Lower leg skin (tissue), 4 donors: Measurements from ENCODE around the gene CACNA1F. TPM values are rescaled to one million over a fixed set of nuclear protein-coding genes. Genes with fewer than 3 reads are reported as not detected.

Source experiments
- DNase-seq, 2 donors: peaks; one replicate each; pipeline ENCODE4 v3.0.0-alpha.2; 2019; ENCODE audit warnings: low spot score in 2 of 2
- H3K4me3 ChIP-seq: fragments of 200-600 bp; sonication (generic); 2 replicates; pipeline ENCODE4 v1.5.1; 2017; ENCODE audit warnings: mild to moderate bottlenecking, low read depth; ENCODE audit not compliant: poor library complexity, severe bottlenecking
- POLR2A ChIP-seq, 2 donors: fragments of 450-650 bp; IDR thresholded peaks; one replicate each; pipeline ENCODE4 v1.6.1; 2016 to 2017; ENCODE audit warnings: antibody characterized with exemption in 2 of 2, mild to moderate bottlenecking in 1 of 2, moderate library complexity in 1 of 2
- WGBS, 2 donors: methylation state at CpG; one replicate each; pipeline ENCODE4 v1.1.5; 2018; 5-methylcytosine and 5-hydroxymethylcytosine counted together
- intact Hi-C: fragments of 100-400 bp; cut with DNase I; formaldehyde crosslinking; loops from one replicate; pipeline ENCODE4 v1.15.0; 2023; ENCODE audit warnings: low total_unique reads
- total RNA-seq, 4 donors: library from RNA; depleted of rRNA; stranded (reverse); fragments of >200 nt; gene quantifications; one replicate each; pipeline ENCODE4 v1.1.0, GENCODE V29; 2016
- TF ChIP-seq, protein P1 (sequence below), 3 donors: fragments of 450-650 bp; IDR thresholded peaks; one replicate each; pipeline ENCODE4 v1.5.1; 2016; ENCODE audit warnings: antibody characterized with exemption in 3 of 3, mild to moderate bottlenecking in 3 of 3, moderate library complexity in 2 of 3

CACNA1F gene
- total RNA-seq, 4 donors from 2014 or later = 0.06 to 0.76 (median 0.15) TPM; not detected in 1

DNA sequence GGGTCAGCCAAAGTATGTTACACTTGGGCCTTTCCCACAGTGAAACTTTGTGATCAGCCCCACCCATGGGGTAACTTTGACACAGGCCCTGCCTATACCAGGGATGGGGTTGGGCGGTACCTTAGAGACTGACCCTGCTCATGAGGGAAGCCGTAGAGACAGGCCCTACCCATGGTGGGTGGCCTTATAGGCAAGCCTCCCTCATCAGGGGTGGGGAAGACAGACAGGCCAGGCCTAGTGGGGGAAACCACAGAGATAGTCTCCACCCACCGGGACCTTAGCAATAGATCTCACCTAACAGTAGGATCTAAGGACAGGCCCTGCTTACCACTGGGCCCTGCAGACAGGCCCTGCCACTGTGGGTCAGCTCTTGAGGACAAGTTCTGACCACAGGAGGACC lies 54.6 kb downstream of the CACNA1F start:
- intact Hi-C loops = no loop called here
- DNase-seq = no peak
- 86% methylated on average over 3 of the region's 3 CpGs; no CpG with 5 or more reads in 1 of the 2 donors for WGBS, 2 donors
- no peak overlapping the region for H3K4me3 ChIP-seq
- TF ChIP-seq, protein P1, sequence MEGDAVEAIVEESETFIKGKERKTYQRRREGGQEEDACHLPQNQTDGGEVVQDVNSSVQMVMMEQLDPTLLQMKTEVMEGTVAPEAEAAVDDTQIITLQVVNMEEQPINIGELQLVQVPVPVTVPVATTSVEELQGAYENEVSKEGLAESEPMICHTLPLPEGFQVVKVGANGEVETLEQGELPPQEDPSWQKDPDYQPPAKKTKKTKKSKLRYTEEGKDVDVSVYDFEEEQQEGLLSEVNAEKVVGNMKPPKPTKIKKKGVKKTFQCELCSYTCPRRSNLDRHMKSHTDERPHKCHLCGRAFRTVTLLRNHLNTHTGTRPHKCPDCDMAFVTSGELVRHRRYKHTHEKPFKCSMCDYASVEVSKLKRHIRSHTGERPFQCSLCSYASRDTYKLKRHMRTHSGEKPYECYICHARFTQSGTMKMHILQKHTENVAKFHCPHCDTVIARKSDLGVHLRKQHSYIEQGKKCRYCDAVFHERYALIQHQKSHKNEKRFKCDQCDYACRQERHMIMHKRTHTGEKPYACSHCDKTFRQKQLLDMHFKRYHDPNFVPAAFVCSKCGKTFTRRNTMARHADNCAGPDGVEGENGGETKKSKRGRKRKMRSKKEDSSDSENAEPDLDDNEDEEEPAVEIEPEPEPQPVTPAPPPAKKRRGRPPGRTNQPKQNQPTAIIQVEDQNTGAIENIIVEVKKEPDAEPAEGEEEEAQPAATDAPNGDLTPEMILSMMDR (IDR thresholded peaks at IDR 0.05) = no peak
- no peak for TF ChIP-seq POLR2A (IDR thresholded peaks at IDR 0.05)

DNA sequence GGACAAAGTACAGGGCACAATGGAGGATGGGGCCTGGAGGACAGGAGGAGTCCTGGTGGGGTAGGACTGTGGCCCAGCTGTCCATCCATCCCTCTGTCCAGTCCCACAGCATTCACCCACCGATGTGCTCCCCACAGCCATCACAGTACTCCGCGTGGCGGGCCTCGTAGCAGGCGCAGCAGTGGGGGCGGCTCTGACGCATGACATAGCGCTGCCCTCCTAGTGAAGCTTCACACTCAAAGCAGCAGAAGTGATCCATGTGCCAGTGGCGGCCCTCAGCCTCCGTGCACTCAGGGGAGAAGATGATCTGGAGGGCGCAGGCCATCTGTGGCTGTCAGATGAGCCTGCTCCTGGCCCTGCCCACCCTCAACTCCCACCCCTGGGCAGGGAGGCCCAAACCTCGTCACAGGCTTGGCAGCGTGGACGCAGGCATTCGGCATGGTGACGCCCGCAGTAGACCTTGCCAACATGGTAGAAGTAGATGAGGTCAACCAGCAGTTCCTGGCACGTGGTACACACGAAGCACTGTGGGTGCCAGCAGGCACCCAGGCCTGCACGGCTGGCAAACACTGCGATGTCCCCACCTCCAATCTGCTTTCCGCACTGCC lies 55.2 kb downstream of the CACNA1F start:
- no peak for DNase-seq
- WGBS, 2 donors = 81 to 86% methylated on average over 11 to 18 of the region's 23 CpGs
- intact Hi-C loops = no loop called here
- TF ChIP-seq POLR2A (IDR thresholded peaks at IDR 0.05) = no peak
- TF ChIP-seq, protein P1 (IDR thresholded peaks at IDR 0.05) = no peak
- no peak overlapping the region for H3K4me3 ChIP-seq

DNA sequence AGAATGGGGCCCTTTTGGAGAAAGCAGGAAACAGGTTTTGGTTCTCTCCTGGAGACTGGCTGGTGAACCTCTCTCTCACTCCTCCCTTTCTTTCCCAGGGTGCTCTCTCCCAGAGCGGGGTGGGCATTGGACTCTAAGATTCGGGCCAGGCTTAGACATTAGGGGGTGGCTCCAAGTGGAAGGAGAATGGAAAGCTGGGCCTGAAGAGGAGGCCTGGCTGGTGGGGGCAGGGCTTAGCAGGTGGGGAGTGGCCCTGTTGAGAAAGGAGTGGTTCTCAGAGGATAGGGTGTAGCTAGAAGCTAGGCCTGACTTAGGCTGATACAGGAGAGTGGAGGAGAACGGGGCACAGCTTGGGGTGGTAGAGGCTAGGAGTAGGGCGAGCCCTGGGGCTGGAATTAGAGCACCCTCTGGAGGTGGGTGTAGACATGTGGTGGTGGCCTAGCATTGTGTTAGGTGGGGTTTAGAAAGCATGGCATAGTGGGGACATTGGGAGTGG lies 55.8 kb downstream of the CACNA1F start:
- no peak for TF ChIP-seq POLR2A (IDR thresholded peaks at IDR 0.05)
- TF ChIP-seq, protein P1 (IDR thresholded peaks at IDR 0.05) = no peak
- intact Hi-C loops = no loop called here
- no peak for DNase-seq

GRCh38 chrX:49176421-49177326 lies 56.5 kb downstream of the CACNA1F start:
- DNase-seq = no peak
- TF ChIP-seq POLR2A (IDR thresholded peaks at IDR 0.05) = no peak
- TF ChIP-seq, protein P1 (IDR thresholded peaks at IDR 0.05) = no peak
- H3K4me3 ChIP-seq = no peak overlapping the region
- intact Hi-C loops = no loop called here
- WGBS, 2 donors = 27 to 68% methylated on average over 14 to 27 of the region's 27 CpGs

More for the DNA sequence above, 55.8 kb downstream of the CACNA1F start:
- H3K4me3 ChIP-seq = no peak overlapping the region
- 62 to 70% methylated on average over 2 to 4 of the region's 4 CpGs for WGBS, 2 donors

- intact Hi-C loops = no loop called here
- 37 to 80% methylated on average over 6 to 43 of the region's 43 CpGs for WGBS, 2 donors
- DNase-seq = no peak
- no peak for TF ChIP-seq POLR2A (IDR thresholded peaks at IDR 0.05)
- TF ChIP-seq, protein P1 (IDR thresholded peaks at IDR 0.05) = no peak
- no peak overlapping the region for H3K4me3 ChIP-seq
Observed at GRCh38 chrX:49175435-49176274, 57.5 kb downstream of the CACNA1F start.
